Neural progenitor cell (in vitro differentiated cells): ENCODE measurements around the gene LINS1. TPM values are rescaled to one million over a fixed set of nuclear protein-coding genes. Genes with fewer than 3 reads are reported as not detected.
A peak's percentile ranks its signal among the peaks of the same experiment; 100 is the strongest.

ENCODE experiments used
- DNase-seq: peaks from one replicate; pipeline ENCODE4 v3.0.0-alpha.2; 2016; ENCODE audit warnings: low spot score
- H2AFZ ChIP-seq: fragments of 200-600 bp; sonication (generic); replicated peaks from 2 replicates; pipeline ENCODE4 v1.6.1; 2016; ENCODE audit warnings: antibody characterized with exemption
- H3F3A ChIP-seq: fragments of 200-600 bp; sonication (generic); 2 replicates; pipeline ENCODE4 v1.6.1; 2016; ENCODE audit warnings: antibody characterized with exemption, low read depth
- H3K27ac ChIP-seq: fragments of 200-600 bp; sonication (generic); 2 replicates; pipeline ENCODE4 v1.5.1; 2016; ENCODE audit warnings: mild to moderate bottlenecking
- H3K27me3 ChIP-seq: fragments of 200-600 bp; sonication (generic); 2 replicates; pipeline ENCODE4 v1.6.1; 2016; ENCODE audit warnings: mild to moderate bottlenecking, moderate library complexity
- H3K36me3 ChIP-seq: fragments of 200-600 bp; sonication (generic); 2 replicates; pipeline ENCODE4 v1.5.1; 2016
- H3K4me1 ChIP-seq: fragments of 200-600 bp; sonication (generic); 2 replicates; pipeline ENCODE4 v1.6.1; 2016; ENCODE audit warnings: mixed run types
- H3K4me2 ChIP-seq: fragments of 200-600 bp; sonication (generic); 2 replicates; pipeline ENCODE4 v1.6.1; 2016
- H3K4me3 ChIP-seq: fragments of 200-600 bp; sonication (generic); 2 replicates; pipeline ENCODE4 v1.5.1; 2016
- H3K79me2 ChIP-seq: fragments of 200-600 bp; sonication (generic); 2 replicates; pipeline ENCODE4 v1.6.1; 2016; ENCODE audit warnings: low read depth
- H3K9ac ChIP-seq: fragments of 200-600 bp; sonication (generic); 2 replicates; pipeline ENCODE4 v1.6.1; 2016
- H3K9me3 ChIP-seq: fragments of 200-600 bp; sonication (generic); 2 replicates; pipeline ENCODE4 v1.5.1; 2016; ENCODE audit warnings: low read depth
- H4K20me1 ChIP-seq: fragments of 200-600 bp; sonication (generic); 2 replicates; pipeline ENCODE4 v1.6.1; 2016; ENCODE audit warnings: low read depth
- H3K27ac Mint-ChIP-seq: 3 replicates; pipeline ENCODE4 v1.8.0; 2021; ENCODE audit warnings: mixed read lengths
- H3K27me3 Mint-ChIP-seq: 2 replicates; pipeline ENCODE4 v1.8.0; 2022; ENCODE audit warnings: low read depth, mild to moderate bottlenecking, inconsistent platforms, moderate library complexity, mixed read lengths; ENCODE audit not compliant: insufficient read depth
- H3K36me3 Mint-ChIP-seq: 3 replicates; pipeline ENCODE4 v1.8.0; 2021; ENCODE audit warnings: mixed read lengths
- H3K4me1 Mint-ChIP-seq: 3 replicates; pipeline ENCODE4 v1.8.0; 2021; ENCODE audit warnings: mixed read lengths
- H3K4me3 Mint-ChIP-seq: 3 replicates; pipeline ENCODE4 v1.8.0; 2021; ENCODE audit warnings: mild to moderate bottlenecking, moderate library complexity, mixed read lengths
- H3K9me3 Mint-ChIP-seq: 3 replicates; pipeline ENCODE4 v1.8.0; 2020; ENCODE audit warnings: mixed read lengths
- CTCF ChIP-seq: fragments of 200-600 bp; sonication (generic); IDR thresholded peaks from 2 replicates; pipeline ENCODE4 v1.5.1; 2017; ENCODE audit warnings: antibody characterized with exemption, mild to moderate bottlenecking
- EZH2 ChIP-seq: fragments of 200-600 bp; sonication (generic); IDR thresholded peaks from 2 replicates; pipeline ENCODE4 v1.6.1; 2017; ENCODE audit warnings: antibody characterized with exemption, mild to moderate bottlenecking, moderate library complexity
- EZH2phosphoT487 ChIP-seq: fragments of 200-600 bp; sonication (generic); IDR thresholded peaks from 2 replicates; pipeline ENCODE4 v1.6.1; 2017; ENCODE audit warnings: antibody characterized with exemption
- total RNA-seq: library from RNA; depleted of rRNA; stranded (reverse); fragments of >200 nt; gene quantifications from 2 replicates; pipeline ENCODE4 v1.2.3, GENCODE V29; 2015; ENCODE audit warnings: low replicate concordance

LINS1 gene
- total RNA-seq, 1 donor from 2014 or later: 18.7 TPM

GRCh38 chr15:100558771-100559254, 43.2 kb downstream of the LINS1 start:
- peaks cover 4% of the 10 kb centered on the region for H3K27me3 Mint-ChIP-seq
- Histone ChIP-seq H3K36me3 (no peaks in the 10 kb centered on the region), H2AFZ (no peak overlapping the region), H3K4me2 (no peak overlapping the region), H3K79me2 (no peaks in the 10 kb centered on the region), H3K27ac (no peak overlapping the region), H3K4me3 (no peak overlapping the region), H4K20me1 (no peaks in the 10 kb centered on the region), H3F3A (no peaks in the 10 kb centered on the region), H3K9me3 (no peaks in the 10 kb centered on the region), H3K9ac (no peak overlapping the region), H3K4me1 (no peaks in the 10 kb centered on the region), H3K27me3 (no peaks in the 10 kb centered on the region)
- H3K4me1 Mint-ChIP-seq: no peaks in the 10 kb centered on the region
- TF ChIP-seq EZH2: no peak
- TF ChIP-seq CTCF: no peak
- no peak for TF ChIP-seq EZH2phosphoT487
- H3K27ac Mint-ChIP-seq: no peak overlapping the region
- H3K4me3 Mint-ChIP-seq: no peak overlapping the region
- DNase-seq: no peak
- peaks cover 11% of the 10 kb centered on the region for H3K36me3 Mint-ChIP-seq
- peaks cover 27% of the 10 kb centered on the region for H3K9me3 Mint-ChIP-seq

- H2AFZ ChIP-seq: no peak overlapping the region
- H3K4me2 ChIP-seq: no peak overlapping the region
- H3K9me3 Mint-ChIP-seq: peaks cover 33% of the 10 kb centered on the region
- H3K4me1 ChIP-seq: no peaks in the 10 kb centered on the region
- no peak overlapping the region for H3K27ac ChIP-seq
- no peaks in the 10 kb centered on the region for H3K27me3 ChIP-seq
- TF ChIP-seq EZH2phosphoT487: no peak
- no peak for TF ChIP-seq EZH2
- TF ChIP-seq CTCF: no peak
- H3K9me3 ChIP-seq: no peaks in the 10 kb centered on the region
- peaks cover 5% of the 10 kb centered on the region for H3K27me3 Mint-ChIP-seq
- no peak for DNase-seq
- H3K79me2 ChIP-seq: no peaks in the 10 kb centered on the region
- no peak overlapping the region for H3K9ac ChIP-seq
- H3K36me3 ChIP-seq: no peaks in the 10 kb centered on the region
- H3K27ac Mint-ChIP-seq: no peak overlapping the region
- H3K36me3 Mint-ChIP-seq: peaks cover 16% of the 10 kb centered on the region
- no peaks in the 10 kb centered on the region for H3F3A ChIP-seq
- H4K20me1 ChIP-seq: no peaks in the 10 kb centered on the region
- no peak overlapping the region for H3K4me3 ChIP-seq
- no peak overlapping the region for H3K4me3 Mint-ChIP-seq
- H3K4me1 Mint-ChIP-seq: no peaks in the 10 kb centered on the region
Observed at GRCh38 chr15:100553468-100553867, 48.5 kb downstream of the LINS1 start.

- TF ChIP-seq EZH2 (no peak), EZH2phosphoT487 (no peak), CTCF (no peak)
- H3K36me3 Mint-ChIP-seq: peaks cover 4% of the 10 kb centered on the region
- no peaks in the 10 kb centered on the region for H3K4me1 Mint-ChIP-seq
- Histone ChIP-seq H3K9me3 (no peaks in the 10 kb centered on the region), H3K4me1 (no peaks in the 10 kb centered on the region), H3K4me2 (no peak overlapping the region), H3K36me3 (no peaks in the 10 kb centered on the region), H3K4me3 (no peak overlapping the region), H4K20me1 (no peaks in the 10 kb centered on the region), H3F3A (no peaks in the 10 kb centered on the region), H2AFZ (peak overlapping the region; percentile 26), H3K27me3 (no peaks in the 10 kb centered on the region), H3K79me2 (no peaks in the 10 kb centered on the region), H3K9ac (no peak overlapping the region), H3K27ac (no peak overlapping the region)
- H3K4me3 Mint-ChIP-seq: no peak overlapping the region
- peaks cover 4% of the 10 kb centered on the region for H3K9me3 Mint-ChIP-seq
- peaks cover 2% of the 10 kb centered on the region for H3K27me3 Mint-ChIP-seq
- DNase-seq: no peak
- H3K27ac Mint-ChIP-seq: no peak overlapping the region
Observed at GRCh38 chr15:100547961-100548360, 54.0 kb downstream of the LINS1 start.
